Measurements from ENCODE around the gene GHDC.
"Not testable (repeated sequence)": the region's sequence is repeated elsewhere in the genome, so short reads cannot be mapped to it uniquely, and the experiment has no call there.

The GHDC gene

DNA sequence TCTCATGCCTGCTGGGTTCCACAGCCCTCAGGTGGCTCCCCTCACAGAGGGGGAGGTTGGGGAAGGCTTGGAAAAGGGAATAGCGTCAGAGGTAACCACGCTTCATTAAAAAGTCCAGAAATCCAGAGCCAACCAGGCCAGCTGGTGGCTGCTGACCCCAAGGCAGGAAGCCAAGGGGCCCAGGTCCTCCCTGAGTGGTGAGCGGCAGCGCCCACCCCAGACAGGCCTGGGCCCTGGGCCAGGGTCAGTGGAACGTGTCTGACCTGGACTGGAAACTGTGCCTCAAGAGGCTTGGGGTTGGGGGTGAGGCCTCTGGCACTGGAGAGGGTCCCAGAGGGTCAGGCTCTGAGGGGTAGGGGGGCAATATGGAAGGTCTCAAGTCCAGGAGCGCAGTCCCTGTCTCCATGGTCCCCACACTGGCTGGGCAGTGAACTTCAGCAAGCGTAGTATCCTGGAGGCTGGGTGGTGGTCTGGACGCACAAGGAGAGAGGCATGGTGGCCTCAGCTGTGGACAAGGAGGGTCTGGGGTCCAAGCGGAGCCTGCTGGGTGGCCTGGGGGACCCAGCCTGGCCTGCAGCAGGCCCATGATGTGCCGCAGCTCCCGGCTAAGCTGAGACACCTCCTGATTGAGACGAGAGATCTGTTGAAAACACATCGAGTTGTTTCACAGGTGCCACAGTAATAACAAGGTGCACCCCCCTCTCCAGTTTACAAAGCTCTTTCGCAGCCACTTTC lies 34.3 kb downstream of the GHDC start:
- TF ChIP-seq, protein P1, sequence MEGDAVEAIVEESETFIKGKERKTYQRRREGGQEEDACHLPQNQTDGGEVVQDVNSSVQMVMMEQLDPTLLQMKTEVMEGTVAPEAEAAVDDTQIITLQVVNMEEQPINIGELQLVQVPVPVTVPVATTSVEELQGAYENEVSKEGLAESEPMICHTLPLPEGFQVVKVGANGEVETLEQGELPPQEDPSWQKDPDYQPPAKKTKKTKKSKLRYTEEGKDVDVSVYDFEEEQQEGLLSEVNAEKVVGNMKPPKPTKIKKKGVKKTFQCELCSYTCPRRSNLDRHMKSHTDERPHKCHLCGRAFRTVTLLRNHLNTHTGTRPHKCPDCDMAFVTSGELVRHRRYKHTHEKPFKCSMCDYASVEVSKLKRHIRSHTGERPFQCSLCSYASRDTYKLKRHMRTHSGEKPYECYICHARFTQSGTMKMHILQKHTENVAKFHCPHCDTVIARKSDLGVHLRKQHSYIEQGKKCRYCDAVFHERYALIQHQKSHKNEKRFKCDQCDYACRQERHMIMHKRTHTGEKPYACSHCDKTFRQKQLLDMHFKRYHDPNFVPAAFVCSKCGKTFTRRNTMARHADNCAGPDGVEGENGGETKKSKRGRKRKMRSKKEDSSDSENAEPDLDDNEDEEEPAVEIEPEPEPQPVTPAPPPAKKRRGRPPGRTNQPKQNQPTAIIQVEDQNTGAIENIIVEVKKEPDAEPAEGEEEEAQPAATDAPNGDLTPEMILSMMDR (conservative IDR thresholded peaks at IDR 0.05; ENCODE audit: low read depth, low read length): no peak
- no peak overlapping the region for H3K4me3 ChIP-seq (ENCODE audit: low read length)
- no peak for DNase-seq (ENCODE audit: low read depth)

DNA sequence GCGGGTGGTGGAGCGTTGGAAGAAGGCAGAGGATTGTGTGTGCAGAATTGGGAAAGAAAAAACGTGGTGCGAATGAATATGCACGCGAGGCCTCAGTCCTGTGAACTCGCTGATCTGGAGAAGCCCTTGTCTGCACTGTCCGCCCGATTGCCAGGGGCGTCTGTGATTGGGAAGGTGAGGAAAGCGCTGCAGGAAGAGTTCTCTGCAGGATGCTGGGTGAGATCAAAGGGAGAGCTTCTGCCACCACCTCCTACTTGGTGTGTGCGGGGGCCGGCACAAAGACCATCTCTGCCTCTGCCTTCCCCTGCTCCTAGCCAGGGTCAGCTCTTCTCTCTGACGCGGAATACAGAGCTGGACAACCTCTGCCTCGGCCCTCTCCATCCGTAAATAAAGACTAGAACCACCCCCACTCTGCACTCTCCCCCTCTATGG lies 38.7 kb downstream of the GHDC start:
- TF ChIP-seq, protein P1 (conservative IDR thresholded peaks at IDR 0.05; ENCODE audit: low read depth, low read length): no peak
- H3K4me3 ChIP-seq (ENCODE audit: low read length): peak overlapping the region; percentile 100
- DNase-seq (ENCODE audit: low read depth): no peak

DNA sequence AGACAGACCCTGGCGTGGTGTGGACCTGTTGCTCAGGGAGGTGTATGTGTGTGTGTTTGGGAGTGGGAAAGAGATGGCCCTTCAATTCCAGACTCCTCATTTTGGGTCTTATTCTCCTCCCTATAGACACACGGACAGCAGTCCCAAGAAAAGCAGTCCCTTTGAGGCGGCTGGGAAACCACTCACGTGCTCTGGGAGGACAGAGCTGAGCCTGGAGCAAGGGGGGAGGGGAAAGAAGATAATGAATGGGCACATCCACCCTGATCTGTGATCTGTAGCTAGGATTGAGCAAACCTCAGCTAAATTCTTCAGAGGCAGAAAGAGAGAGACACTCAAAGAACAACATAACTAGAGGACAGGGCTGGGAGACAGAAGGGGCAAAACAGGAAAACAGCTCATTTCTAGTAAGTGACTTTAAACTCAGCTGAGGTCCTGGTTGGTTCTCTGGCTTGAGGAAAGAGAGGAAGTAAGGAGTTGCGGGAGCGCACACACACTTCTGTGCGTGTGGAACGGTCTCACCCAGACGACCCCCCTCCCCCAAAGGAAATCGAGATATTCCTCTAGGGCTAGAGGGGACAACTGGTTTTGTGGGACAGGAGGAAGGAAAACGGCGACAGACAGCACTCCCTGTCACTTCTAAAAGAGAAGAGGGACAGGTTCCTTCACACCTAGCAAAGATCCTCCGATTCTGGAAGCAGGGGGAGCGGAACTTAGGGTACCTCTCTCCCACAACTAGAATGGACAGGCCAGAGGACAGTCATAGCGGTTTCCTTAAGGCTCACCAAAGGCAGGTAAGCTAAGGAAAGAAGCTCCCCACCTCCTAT lies 40.2 kb downstream of the GHDC start:
- TF ChIP-seq, protein P1 (conservative IDR thresholded peaks at IDR 0.05; ENCODE audit: low read depth, low read length): no peak
- peak overlapping the region; percentile 100 for H3K4me3 ChIP-seq (ENCODE audit: low read length)
- no peak for DNase-seq (ENCODE audit: low read depth)

DNA sequence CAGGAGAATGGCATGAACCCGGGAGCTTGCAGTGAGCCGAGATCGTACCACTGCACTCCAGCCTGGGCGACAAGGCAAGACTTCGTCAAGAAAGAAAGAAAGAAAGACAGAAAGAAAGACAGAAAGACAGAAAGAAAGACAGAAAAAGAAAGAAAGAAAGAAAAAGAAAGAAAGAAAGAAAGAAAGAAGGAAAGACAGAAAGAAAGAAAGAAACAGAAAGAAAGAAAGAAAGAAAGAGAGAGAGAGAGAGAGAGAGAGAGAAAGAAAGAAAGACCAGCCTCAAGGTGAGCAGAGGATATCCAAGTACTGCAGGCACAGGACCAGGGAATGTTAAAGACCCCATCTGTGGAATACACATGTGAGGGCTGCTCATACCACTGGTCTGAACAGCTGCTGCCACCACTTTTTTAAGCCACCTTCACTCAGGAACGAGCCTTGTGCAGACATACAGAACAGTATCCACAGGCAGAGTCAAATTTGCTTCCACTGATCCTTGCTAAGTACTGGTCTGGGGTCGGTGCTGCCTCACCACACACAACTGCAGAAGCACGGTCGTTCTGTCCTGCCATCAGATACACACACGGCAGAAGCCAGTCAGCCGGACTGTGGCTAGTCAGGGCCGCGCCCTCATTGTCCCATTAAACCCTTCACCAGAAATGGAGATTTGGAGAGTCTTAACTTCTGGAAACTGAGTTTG lies 47.2 kb downstream of the GHDC start:
- H3K4me3 ChIP-seq (ENCODE audit: low read length): no peak overlapping the region
- no peak for DNase-seq (ENCODE audit: low read depth)
- TF ChIP-seq, protein P1 (conservative IDR thresholded peaks at IDR 0.05; ENCODE audit: low read depth, low read length): no peak

DNA sequence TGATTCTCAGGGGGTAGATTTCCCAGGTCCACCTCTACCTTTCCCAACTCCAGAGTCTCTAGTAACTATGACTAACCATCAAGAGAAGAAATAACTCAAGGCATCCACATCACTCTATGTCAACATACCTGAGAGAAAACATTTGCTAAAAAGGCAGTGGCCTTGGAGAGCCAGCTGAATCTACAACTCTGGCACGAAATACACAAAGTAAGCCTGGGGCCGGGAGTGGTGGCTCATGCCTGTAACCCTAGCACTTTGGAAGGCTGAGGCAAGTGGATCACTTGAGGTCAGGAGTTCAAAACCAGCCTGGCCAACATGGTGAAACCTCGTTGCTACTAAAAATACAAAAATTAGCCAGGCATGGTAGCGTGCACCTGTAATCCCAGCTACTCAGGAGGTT lies 51.2 kb downstream of the GHDC start:
- H3K4me3 ChIP-seq (ENCODE audit: low read length); DNase-seq (ENCODE audit: low read depth): not testable (repeated sequence)

DNA sequence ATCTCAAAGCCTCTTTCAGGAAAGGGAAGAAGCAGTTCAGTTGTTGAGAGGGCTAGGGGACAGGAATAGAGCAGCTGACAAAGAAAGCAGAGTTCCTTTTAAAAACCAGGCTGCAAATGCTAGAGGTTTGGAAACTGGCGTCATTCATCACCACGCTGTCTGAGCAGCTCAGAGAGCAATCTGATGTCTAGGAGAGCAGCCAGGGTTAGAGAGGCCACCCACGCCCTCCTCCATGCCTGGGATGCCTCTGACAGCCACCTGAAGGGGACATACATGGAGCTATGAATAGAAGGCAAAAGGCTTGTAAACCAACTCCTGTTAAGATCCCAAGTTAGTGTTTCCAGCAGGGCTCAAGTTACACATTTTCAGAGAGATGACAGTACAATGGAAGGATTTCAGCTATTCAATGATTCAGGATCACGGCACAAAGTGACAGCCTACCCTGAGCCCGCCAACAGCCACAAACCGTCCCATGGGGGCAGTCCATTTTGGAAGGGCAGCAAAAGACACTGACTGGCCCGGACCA lies 51.9 kb downstream of the GHDC start:
- TF ChIP-seq, protein P1 (conservative IDR thresholded peaks at IDR 0.05; ENCODE audit: low read depth, low read length): no peak
- no peak overlapping the region for H3K4me3 ChIP-seq (ENCODE audit: low read length)
- DNase-seq (ENCODE audit: low read depth): no peak

DNA sequence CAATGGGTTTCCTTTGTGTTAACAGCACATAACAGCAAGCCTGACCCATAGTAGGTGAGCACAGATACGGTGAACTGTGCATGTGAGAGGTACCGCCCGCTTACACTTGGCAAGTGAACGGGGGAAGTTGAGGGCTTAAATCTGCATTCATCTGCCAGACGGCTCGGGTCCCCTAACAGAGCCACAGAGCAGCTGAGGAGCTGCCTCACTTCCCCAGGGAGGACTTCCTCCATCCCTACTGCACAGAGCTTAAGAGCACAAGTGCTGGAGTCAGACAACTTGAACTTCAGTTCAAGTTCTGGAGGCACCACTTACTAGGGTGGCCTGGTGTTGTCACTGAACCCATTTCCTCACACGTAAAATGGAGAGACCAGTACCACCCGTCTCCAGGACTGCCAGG lies 52.9 kb downstream of the GHDC start:
- no peak for DNase-seq (ENCODE audit: low read depth)
- no peak overlapping the region for H3K4me3 ChIP-seq (ENCODE audit: low read length)
- TF ChIP-seq, protein P1 (conservative IDR thresholded peaks at IDR 0.05; ENCODE audit: low read depth, low read length): no peak

DNA sequence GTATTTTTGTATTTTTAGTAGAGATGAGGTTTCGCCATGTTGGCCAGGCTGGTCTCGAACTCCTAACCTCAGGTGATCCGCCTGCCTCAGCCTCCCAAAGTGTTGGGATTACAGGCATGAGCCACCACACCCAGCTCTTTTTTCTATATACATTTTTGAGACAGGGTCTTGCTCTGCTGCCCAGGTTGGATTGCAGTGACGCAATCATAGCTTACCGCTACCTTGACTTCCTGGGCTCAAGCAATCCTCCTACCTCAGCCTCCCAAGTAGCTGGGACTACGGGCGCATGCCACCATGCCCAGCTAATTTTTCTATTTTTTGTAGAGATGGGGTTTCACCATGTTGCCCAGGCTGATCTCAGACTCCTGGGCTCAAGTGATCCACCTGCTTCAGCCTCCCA lies 53.6 kb downstream of the GHDC start:
- not testable (repeated sequence) for DNase-seq (ENCODE audit: low read depth); H3K4me3 ChIP-seq (ENCODE audit: low read length)
